Peyer's patch (tissue), 4 donors: ENCODE results near the gene DDX28. TPM values are rescaled to one million over a fixed set of nuclear protein-coding genes. Genes with fewer than 3 reads are reported as not detected.
"Not testable (repeated sequence)": the region's sequence is repeated elsewhere in the genome, so short reads cannot be mapped to it uniquely, and the experiment has no call there.

Source experiments
- DNase-seq, 3 donors: peaks; one replicate each; pipeline ENCODE4 v3.0.0-alpha.2; 2017 to 2019
- H3K27ac ChIP-seq, 4 donors: fragments of 200-600 bp; sonication (generic); one replicate each; pipeline ENCODE4 v1.5.1; 2016 to 2019
- H3K27me3 ChIP-seq, 2 donors: fragments of 200-600 bp; sonication (generic); one replicate each; pipeline ENCODE4 v1.5.1; 2019
- H3K36me3 ChIP-seq, 3 donors: fragments of 200-600 bp; sonication (generic); one replicate each; pipeline ENCODE4 v1.5.1; 2016 to 2019
- H3K4me1 ChIP-seq, 4 donors: fragments of 200-600 bp; sonication (generic); one replicate each; pipeline ENCODE4 v1.5.1; 2016 to 2019
- H3K4me3 ChIP-seq, 4 donors: fragments of 200-600 bp; sonication (generic); 1 replicate in 3 of 4; 2 replicates in 1 of 4; pipeline ENCODE4 v1.5.1; 2016 to 2019; ENCODE audit warnings: mild to moderate bottlenecking in 1 of 4
- H3K9me3 ChIP-seq, 4 donors: fragments of 200-600 bp; sonication (generic); one replicate each; pipeline ENCODE4 v1.5.1; 2016 to 2019; ENCODE audit warnings: mild to moderate bottlenecking in 1 of 4
- CTCF ChIP-seq, 6 experiments: fragments of 450-650 bp in 4 of 6; fragments of 200-600 bp in 2 of 6; sonication (generic) in 1 of 6; IDR thresholded peaks; one replicate each; pipeline ENCODE4 v1.5.1; 2017 to 2019; ENCODE audit warnings: antibody characterized with exemption in 6 of 6, mild to moderate bottlenecking in 3 of 6, moderate library complexity in 1 of 6
- POLR2A ChIP-seq, 2 donors: fragments of 450-650 bp; IDR thresholded peaks; one replicate each; pipeline ENCODE4 v1.5.1; 2017; ENCODE audit warnings: antibody characterized with exemption in 2 of 2, mild to moderate bottlenecking in 2 of 2, moderate library complexity in 2 of 2
- total RNA-seq, 4 donors: library from RNA; depleted of rRNA; stranded (reverse); fragments of >200 nt; gene quantifications; one replicate each; pipeline ENCODE4 v1.1.0, GENCODE V29; 2016

The DDX28 gene
- total RNA-seq, 4 donors from 2014 or later = 3.4 to 6.7 (median 4.1) TPM

DNA sequence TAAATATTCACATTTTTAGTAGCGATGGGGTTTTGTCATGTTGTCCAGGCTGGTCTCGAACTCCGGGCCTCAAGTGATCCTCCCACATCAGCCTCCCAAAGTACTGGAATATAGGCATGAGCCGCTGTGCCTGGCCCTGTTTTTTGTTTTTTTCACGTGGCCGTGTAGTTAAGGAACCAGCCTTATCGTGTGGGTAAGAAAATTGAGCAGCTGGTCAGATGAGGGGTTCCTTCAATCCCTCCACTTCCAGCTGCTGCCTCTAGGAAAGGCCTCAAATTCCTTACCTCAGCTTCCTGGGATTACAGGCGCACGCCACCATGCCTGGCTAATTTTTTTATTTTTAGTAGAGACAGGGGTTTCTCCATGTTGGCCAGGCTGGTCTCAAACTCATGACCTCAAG, 17.8 kb downstream of the DDX28 start:
- H3K9me3 ChIP-seq = no peaks in the 10 kb centered on the region
- no peak for DNase-seq
- TF ChIP-seq POLR2A (IDR thresholded peaks at IDR 0.05) = no peak
- TF ChIP-seq CTCF (IDR thresholded peaks at IDR 0.05) = no peak
- H3K27ac ChIP-seq = peak overlapping the region; percentile 66 to 85 (median 74)
- no peak overlapping the region for H3K4me3 ChIP-seq
- H3K27me3 ChIP-seq = no peaks in the 10 kb centered on the region
- peaks cover 0 to 24% (median 3%) of the 10 kb centered on the region in 4 donors for H3K4me1 ChIP-seq
- H3K36me3 ChIP-seq = no peaks in the 10 kb centered on the region

DNA sequence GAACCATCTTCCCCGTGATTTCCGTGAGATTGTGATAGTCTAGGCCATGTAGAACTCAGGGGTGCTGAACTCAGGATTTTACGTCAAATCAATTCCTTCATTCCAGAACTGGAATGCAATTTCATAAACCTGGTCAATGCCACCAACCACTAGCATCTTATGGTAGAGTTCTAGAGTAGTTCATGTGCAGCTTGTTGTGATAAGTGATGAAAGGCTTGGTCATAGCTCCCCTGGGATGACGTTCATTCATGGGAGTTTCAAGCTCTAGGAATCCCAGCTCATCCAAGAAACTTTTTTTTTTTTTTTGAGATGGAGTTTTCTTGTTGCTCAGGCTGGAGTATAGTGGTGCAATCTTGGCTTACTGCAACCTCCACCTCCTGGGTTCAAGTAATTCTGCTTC, 20.0 kb downstream of the DDX28 start:
- DNase-seq = no peak
- Histone ChIP-seq H3K27me3 (no peaks in the 10 kb centered on the region), H3K4me3 (no peak overlapping the region), H3K4me1 (peaks cover 0 to 29% (median 4%) of the 10 kb centered on the region in 4 donors), H3K36me3 (no peaks in the 10 kb centered on the region), H3K9me3 (no peaks in the 10 kb centered on the region), H3K27ac (no peak overlapping the region)
- TF ChIP-seq POLR2A (IDR thresholded peaks at IDR 0.05) = no peak
- TF ChIP-seq CTCF (IDR thresholded peaks at IDR 0.05) = no peak

DNA sequence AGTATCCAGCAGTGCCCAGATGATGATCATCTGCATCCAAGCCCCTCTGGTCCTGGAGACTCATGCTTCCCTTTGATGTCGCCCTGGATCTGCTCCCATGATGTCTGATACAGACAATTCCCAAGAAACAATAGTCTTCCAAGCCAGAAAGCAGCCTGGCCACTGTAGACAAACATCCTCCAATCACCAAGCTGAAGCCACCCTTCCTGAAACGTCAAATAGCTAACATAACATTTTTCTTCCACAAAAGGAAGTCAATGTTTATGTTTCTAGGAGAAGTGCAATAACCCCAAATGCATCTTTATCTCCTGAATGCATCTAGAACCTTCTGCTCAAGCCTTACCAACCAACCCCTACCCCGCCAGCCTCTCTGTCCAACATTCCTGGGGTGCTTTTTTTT, 22.6 kb downstream of the DDX28 start:
- H3K36me3 ChIP-seq = no peaks in the 10 kb centered on the region
- DNase-seq = peak in 1 of 3 donors; percentile 37
- peaks cover 0 to 19% (median 5%) of the 10 kb centered on the region in 4 donors for H3K4me1 ChIP-seq
- H3K27me3 ChIP-seq = no peaks in the 10 kb centered on the region
- no peaks in the 10 kb centered on the region for H3K9me3 ChIP-seq
- H3K27ac ChIP-seq = peak overlapping the region; percentile 70 to 84 (median 74)
- H3K4me3 ChIP-seq = peak overlapping the region in 1 of 4 donors; percentile 4
- no peak for TF ChIP-seq CTCF (IDR thresholded peaks at IDR 0.05)
- TF ChIP-seq POLR2A (IDR thresholded peaks at IDR 0.05) = no peak

DNA sequence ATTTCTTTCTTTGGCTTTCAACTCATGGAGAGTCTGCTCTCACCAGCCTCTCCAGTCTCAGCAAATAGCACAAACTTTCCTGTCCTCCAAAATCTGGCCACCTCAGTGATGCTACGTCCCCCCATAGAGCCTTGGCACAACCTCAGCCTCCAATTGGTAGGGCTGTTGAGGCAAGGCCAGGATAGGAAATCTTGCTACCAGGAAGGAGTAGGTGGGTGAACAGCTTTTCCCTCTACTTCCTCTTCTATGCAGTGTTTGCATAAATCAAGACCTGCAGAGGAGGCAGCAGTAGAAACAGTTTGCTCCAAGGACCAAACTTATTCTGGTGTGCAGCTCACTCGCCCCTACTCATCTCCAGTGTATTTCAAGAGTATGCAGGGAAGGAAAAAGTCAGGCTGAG, 23.0 kb downstream of the DDX28 start:
- H3K4me1 ChIP-seq = peaks cover 0 to 19% (median 4%) of the 10 kb centered on the region in 4 donors
- no peak for DNase-seq
- H3K36me3 ChIP-seq = no peaks in the 10 kb centered on the region
- H3K4me3 ChIP-seq = peak overlapping the region in 1 of 4 donors; percentile 47
- no peak for TF ChIP-seq POLR2A (IDR thresholded peaks at IDR 0.05)
- no peak for TF ChIP-seq CTCF (IDR thresholded peaks at IDR 0.05)
- peak overlapping the region; percentile 70 to 84 (median 74) for H3K27ac ChIP-seq
- no peaks in the 10 kb centered on the region for H3K27me3 ChIP-seq
- H3K9me3 ChIP-seq = no peaks in the 10 kb centered on the region

GRCh38 chr16:67998779-67999688, 24.0 kb downstream of the DDX28 start, which contains the start of gene DPEP2:
Gene DPEP2, minus strand, starts transcription at chr16:67999484. Its CDS starts 6,272 bp downstream, at chr16:67993212.
- not testable (repeated sequence) for H3K27me3 ChIP-seq, H3K9me3 ChIP-seq, H3K36me3 ChIP-seq
- Histone ChIP-seq H3K4me1 (peaks cover 0 to 19% (median 4%) of the 10 kb centered on the region in 4 donors), H3K4me3 (peak within 1 kb of the TSS; percentile 24 to 47 (median 28)), H3K27ac (peak within 1 kb of the TSS; percentile 70 to 84 (median 74))
- DNase-seq = peak in 2 of 3 donors; percentile 78 to 84

DNA sequence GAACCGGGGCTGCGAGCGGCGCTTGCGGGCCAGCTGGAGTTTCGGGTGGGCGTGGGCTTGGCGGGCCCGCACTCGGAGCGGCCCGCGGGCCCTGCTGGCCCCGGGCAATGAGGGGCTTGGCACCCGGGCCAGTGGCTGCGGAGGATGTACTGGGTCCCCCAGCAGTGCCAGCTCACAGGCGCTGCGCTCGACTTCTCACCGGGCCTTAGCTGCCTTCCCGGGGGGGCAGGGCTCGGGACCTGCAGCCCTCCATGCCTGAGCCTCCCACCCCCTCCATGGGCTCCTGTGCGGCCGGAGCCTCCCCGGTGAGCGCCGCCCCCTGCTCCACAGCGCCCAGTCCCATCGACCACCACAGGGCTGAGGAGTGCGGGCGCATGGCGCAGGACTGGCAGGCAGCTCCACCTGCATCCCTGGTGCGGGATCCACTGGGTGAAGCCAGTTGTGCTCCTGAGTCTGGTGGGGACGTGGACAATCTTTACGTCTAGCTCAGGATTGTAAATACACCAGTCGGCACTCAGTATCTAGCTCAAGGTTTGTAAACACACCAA, 24.7 kb downstream of the DDX28 start:
- Histone ChIP-seq H3K4me3 (peak overlapping the region in 3 of 4 donors; percentile 25 to 47 (median 32)), H3K4me1 (peaks cover 3 to 25% (median 7%) of the 10 kb centered on the region in 4 donors), H3K27ac (peak overlapping the region; percentile 70 to 84 (median 74))
- not testable (repeated sequence) for H3K27me3 ChIP-seq, H3K9me3 ChIP-seq, H3K36me3 ChIP-seq, DNase-seq
